Renal cortex interstitium (tissue), 11 donors: Measurements from ENCODE around the gene OSBPL6. TPM values are rescaled to one million over a fixed set of nuclear protein-coding genes. Genes with fewer than 3 reads are reported as not detected.
"Not testable (repeated sequence)": the region's sequence is repeated elsewhere in the genome, so short reads cannot be mapped to it uniquely, and the experiment has no call there.

Source experiments
- DNase-seq, 11 donors: peaks; one replicate each; pipeline ENCODE4 v3.0.0-alpha.2; 2013; ENCODE audit warnings: low read depth in 9 of 11, low spot score in 4 of 11; ENCODE audit errors: extremely low read depth in 1 of 11
- polyA plus RNA-seq, 3 donors: library from polyadenylated mRNA; unstranded; fragments of 120-200 nt; gene quantifications; one replicate each; pipeline ENCODE4 v1.2.1, GENCODE V29; 2013; ENCODE audit not compliant: insufficient read length in 3 of 3

Gene OSBPL6
- polyA plus RNA-seq, 3 donors: 6.1 to 7.6 (median 7.4) TPM

DNA sequence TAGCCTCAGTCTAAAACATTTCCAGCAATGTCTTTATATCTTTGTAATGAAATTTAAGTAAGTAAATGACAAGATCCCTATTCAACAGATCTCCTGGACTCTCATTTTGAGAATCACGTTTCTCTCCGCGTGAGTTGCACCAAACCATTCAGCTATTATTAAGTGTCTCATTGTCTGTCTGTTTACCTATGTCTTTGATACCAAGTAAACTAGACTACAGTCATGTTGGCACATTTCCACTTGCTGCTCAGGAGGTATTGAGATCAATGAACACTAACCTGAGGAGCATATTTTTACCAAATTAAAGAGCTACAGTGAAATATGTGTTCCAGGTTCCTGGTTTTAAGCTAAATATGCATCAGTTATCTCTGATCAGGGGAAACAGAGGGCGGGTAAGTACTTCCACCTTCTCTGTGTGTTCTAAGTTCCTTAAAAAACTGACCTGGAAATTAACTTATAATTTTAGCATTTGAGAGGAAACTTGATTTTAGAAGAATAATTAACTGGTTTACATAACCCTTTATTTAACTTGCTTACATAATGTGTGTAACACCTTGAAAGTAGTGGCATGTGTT, 125.8 kb downstream of the OSBPL6 start:
- no peak for DNase-seq

DNA sequence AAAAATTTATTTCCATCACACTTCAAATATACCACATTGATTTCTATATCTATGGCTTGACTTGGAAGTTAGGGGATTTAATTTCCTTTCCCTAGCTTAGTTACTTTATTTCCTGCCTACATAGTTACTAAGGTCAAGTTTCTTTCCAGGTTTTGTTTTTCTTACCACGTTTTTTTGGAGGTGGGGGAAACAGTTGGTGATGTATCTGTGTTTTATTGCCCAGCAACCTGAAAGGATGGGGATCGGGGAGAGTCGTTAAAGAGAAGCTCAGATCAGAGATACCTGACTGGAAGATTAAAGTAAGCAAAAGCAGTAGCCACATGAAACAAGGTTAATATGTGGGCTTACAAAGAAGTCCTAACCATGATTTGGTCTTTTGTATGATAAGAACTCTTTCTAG, 127.8 kb downstream of the OSBPL6 start:
- no peak for DNase-seq

GRCh38 chr2:178323331-178323730, 129.0 kb downstream of the OSBPL6 start:
- DNase-seq: not testable (repeated sequence)

DNA sequence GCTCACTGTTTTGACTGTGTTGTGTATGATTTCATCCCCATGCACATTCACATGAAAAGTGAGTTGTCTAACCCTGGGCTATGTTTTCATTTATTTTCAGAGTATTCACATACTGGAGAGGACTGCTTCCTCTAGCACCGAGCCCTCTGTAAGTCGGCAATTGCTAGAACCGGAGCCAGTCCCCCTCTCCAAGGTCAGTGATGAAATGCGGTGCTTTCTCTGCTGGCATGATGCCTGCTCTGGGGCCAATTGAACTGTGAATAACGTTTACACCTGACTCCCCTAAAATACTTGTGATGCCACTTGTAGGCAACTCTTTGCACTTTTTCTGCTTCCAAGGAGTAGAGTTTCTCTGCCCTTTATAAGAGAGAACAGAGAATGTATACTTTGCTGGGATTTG, 129.8 kb downstream of the OSBPL6 start:
- DNase-seq: no peak

- DNase-seq: no peak
Measured at GRCh38 chr2:178325268-178325667, 131.0 kb downstream of the OSBPL6 start.

DNA sequence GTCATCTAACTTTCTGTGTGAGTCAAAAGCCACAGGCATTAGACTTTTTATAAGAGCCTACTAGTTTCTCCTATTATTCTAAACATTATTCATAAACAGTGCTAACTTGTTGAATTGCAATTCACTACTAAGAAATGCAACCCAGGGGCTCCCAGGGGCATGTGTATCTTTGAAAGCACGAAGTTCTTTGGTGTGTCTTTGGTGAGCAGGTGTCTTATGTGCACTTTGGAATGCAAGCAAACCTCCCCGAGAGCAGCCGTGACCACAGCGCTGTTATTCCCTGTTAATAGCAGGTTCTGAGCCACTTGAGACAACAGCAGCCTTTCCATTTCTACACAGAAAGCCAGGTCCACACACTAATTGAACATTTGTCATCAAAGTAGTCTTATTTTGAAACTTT, 133.2 kb downstream of the OSBPL6 start:
- DNase-seq: no peak

DNA sequence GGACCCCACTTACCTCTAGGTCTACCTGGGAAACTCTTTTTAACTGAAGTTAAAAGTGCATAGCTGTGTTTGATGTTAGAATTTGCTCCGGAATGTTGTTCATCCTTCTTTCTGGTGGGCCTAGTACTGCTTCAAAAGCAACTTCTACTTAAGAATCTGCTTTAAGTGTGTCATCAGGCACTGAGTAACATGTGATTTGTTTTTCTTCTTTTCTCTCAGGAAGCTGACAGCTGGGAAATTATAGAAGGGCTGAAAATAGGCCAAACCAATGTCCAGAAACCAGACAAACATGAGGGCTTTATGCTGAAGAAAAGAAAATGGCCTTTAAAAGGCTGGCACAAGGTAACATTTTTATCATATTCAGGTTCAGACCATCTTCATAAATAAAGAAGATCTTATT, 133.7 kb downstream of the OSBPL6 start:
- no peak for DNase-seq

GRCh38 chr2:178330175-178331017, 136.1 kb downstream of the OSBPL6 start:
- DNase-seq: no peak

- DNase-seq: no peak
Measured at GRCh38 chr2:178331474-178332432, 137.4 kb downstream of the OSBPL6 start.

DNA sequence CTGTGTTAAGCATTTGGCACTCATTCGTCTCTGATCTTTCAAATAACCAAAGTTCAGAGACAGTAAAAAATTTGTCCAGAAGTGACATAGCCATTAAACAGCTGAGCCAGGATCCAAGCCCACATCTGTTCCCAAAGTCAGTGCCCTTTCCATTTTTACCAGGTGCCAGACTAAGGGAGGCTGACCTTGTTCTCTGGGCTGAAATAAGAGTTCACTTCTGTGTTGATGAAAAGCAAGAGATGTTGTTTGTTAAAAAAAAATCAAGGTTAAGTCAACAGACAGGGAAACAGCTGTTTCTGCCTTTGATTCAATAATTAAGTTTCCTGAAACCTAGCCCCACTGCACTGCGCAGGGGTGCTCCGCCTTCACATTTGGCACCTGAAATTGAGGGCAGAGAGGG, 139.5 kb downstream of the OSBPL6 start:
- DNase-seq: no peak

DNA sequence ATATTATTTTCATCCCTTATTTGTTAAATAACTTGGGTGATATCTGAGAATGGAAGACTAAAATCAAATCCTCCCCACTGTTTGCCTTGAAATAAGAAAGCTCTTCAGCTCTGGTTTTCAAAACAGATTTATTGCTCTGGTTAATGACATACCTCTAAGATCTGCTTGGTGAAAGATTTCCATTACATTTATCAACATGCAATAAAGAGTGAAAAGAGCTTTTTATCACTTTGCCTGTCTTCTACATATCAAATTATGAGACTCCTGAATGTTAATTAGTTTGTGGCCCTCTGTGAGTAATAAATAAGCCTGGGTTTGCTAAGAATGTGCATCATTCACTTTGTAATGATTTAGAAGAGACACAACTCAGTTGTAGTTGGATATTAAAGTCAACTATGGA, 140.9 kb downstream of the OSBPL6 start:
- DNase-seq: no peak

- DNase-seq: no peak
Measured at GRCh38 chr2:178344121-178344520, 149.8 kb downstream of the OSBPL6 start.

- no peak for DNase-seq
Measured at GRCh38 chr2:178345951-178346350, 151.6 kb downstream of the OSBPL6 start.

DNA sequence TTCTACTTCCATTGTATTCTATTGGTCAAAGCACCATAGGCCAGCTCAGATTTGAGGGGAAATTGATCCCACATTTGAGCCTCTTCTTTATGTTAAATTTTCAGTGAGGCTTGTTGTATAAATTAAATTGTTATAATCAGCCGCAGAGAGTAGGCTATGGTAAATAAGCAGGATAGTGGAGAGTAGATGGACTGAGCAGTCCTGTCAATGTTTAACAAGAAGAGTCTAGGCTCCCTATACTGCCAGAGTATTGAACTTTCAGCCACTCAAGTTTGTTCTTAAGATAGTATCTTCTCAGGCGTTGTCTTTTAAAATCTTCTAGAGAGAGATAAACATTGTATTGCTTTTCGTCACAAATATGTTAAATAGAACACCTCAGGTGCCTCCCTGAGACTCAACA, 155.7 kb downstream of the OSBPL6 start:
- DNase-seq: no peak

- DNase-seq: not testable (repeated sequence)
Measured at GRCh38 chr2:178357704-178358103, 163.4 kb downstream of the OSBPL6 start.

- no peak for DNase-seq
Measured at GRCh38 chr2:178359192-178359912, 165.0 kb downstream of the OSBPL6 start.

DNA sequence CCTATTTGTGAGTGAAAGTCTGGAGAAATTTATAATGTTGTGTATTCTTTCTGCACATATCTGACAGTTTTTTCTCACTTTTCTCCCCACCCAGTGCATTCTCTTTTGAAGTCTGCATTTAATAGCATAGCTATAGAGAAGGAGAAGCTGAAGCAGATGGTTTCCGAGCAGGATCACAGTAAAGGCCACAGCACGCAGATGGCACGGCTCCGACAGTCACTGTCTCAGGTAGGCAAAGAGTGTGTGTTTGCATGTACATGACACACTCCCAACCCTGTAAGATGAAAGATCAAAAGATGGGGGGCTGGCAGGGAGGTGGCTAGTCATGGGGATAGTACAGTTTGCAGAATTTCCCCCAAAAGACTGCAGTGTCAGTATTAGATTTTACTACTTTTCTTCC, 167.3 kb downstream of the OSBPL6 start:
- DNase-seq: no peak

DNA sequence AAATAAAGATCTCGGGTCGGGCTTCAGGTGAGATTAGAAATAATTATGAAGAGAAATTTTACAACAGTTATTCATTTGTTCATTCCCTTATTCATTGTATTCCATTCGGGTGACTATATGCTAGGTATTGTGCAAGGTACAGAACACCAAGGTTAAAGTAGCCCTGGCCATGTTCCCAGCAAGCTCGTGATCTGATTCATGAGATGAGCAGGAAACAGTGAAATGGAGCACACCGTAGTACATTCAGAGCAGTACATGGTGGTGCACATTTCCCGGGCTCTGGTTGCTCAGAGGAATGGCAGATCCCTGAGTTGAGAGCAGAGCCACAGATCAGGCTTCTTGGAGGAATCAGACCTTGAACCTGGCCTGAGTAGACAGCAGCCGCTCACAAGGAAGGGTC, 168.9 kb downstream of the OSBPL6 start:
- DNase-seq: no peak

GRCh38 chr2:178365116-178365515, 170.8 kb downstream of the OSBPL6 start:
- no peak for DNase-seq
